ENCODE data around the gene CHAMP1. TPM values are rescaled to one million over a fixed set of nuclear protein-coding genes. Genes with fewer than 3 reads are reported as not detected.
A peak's percentile ranks its signal among the peaks of the same experiment; 100 is the strongest.

The CHAMP1 gene
- total and polyA plus RNA-seq, 2 of the 13 experiments (the other 11 are each of a cell fraction or from before 2014, with no cell fraction given) = 8.4 to 9.7 TPM

GRCh38 chr13:114313061-114313860, 1.0 kb upstream of the CHAMP1 start (continued):
- TF ChIP-seq ARID4A (CRISPR knock-in tag; IDR thresholded peaks at IDR 0.05; ENCODE audit: borderline replicate concordance) (no peak), SUZ12 (IDR thresholded peaks at IDR 0.05; ENCODE audit: low read depth, low read length) (no peak), KAT2B (IDR thresholded peaks at IDR 0.05; ENCODE audit: borderline replicate concordance, low read depth, low read length) (no peak), ZMAT5 (CRISPR knock-in tag; IDR thresholded peaks at IDR 0.05; ENCODE audit: borderline replicate concordance, low read depth) (no peak), PAX8 (CRISPR knock-in tag; IDR thresholded peaks at IDR 0.05; ENCODE audit: borderline replicate concordance) (no peak), MIER3 (CRISPR knock-in tag; IDR thresholded peaks at IDR 0.05; ENCODE audit: borderline replicate concordance) (no peak), ZNF574 (CRISPR knock-in tag; IDR thresholded peaks at IDR 0.05) (no peak), RARG (CRISPR knock-in tag; IDR thresholded peaks at IDR 0.05; ENCODE audit: low read depth) (no peak), SETDB1 (CRISPR knock-in tag; IDR thresholded peaks at IDR 0.05; ENCODE audit: borderline replicate concordance) (no peak), ZFP62 (CRISPR knock-in tag; IDR thresholded peaks at IDR 0.05) (no peak), ELF1 (CRISPR knock-in tag; IDR thresholded peaks at IDR 0.05) (no peak), KDM3A (CRISPR knock-in tag; IDR thresholded peaks at IDR 0.05; ENCODE audit: low read depth) (0 out of 2 replicates have a peak, but pooled peaks have one; percentile 3), ZNF354B (CRISPR knock-in tag; IDR thresholded peaks at IDR 0.05) (no peak), ZNF12 (CRISPR knock-in tag; IDR thresholded peaks at IDR 0.05) (no peak), FOXP4 (CRISPR knock-in tag; IDR thresholded peaks at IDR 0.05) (no peak), HNRNPUL1 (IDR thresholded peaks at IDR 0.05; ENCODE audit: low read depth, low read length) (no peak), TFE3 (CRISPR knock-in tag; IDR thresholded peaks at IDR 0.05) (no peak), POGZ (CRISPR knock-in tag; IDR thresholded peaks at IDR 0.05) (no peak), MBNL3 (CRISPR knock-in tag; conservative IDR thresholded peaks at IDR 0.05) (no peak)
